Fibroblast of skin of right biceps (primary cell): Measurements from ENCODE around the gene PSMC1.

Experiments used
- DNase-seq: peaks from one replicate; pipeline ENCODE4 v3.0.0-alpha.2; 2013

Gene PSMC1

GRCh38 chr14:90302529-90303303 lies 46.4 kb downstream of the PSMC1 start:
- no peak for DNase-seq

GRCh38 chr14:90303473-90303872 lies 47.1 kb downstream of the PSMC1 start:
- DNase-seq, result no peak

- no peak for DNase-seq
Observed at GRCh38 chr14:90304502-90304901, 48.1 kb downstream of the PSMC1 start.

- no peak for DNase-seq
Observed at GRCh38 chr14:90305176-90305601, 48.8 kb downstream of the PSMC1 start.

- DNase-seq, result no peak
Observed at GRCh38 chr14:90308561-90308960, 52.2 kb downstream of the PSMC1 start.

- no peak for DNase-seq
Observed at GRCh38 chr14:90317286-90317685, 60.9 kb downstream of the PSMC1 start.

- no peak for DNase-seq
Observed at GRCh38 chr14:90318016-90318415, 61.7 kb downstream of the PSMC1 start.

- peak; percentile 33 for DNase-seq
Observed at GRCh38 chr14:90319173-90319572, 62.8 kb downstream of the PSMC1 start.

- no peak for DNase-seq
Observed at GRCh38 chr14:90319634-90320541, 63.5 kb downstream of the PSMC1 start.

GRCh38 chr14:90321891-90322290 lies 65.5 kb downstream of the PSMC1 start:
- no peak for DNase-seq
